Endothelial cell of umbilical vein (primary cell): ENCODE results near the gene P3H1. TPM values are rescaled to one million over a fixed set of nuclear protein-coding genes. Genes with fewer than 3 reads are reported as not detected.

Experiments used
- BruUV-seq: library from RNA; stranded (reverse); fragments of 400-500 nt; replicated peaks from 2 replicates; lab custom pipeline; 2021; lab: Mats Ljungman, UMichigan
- CTCF ChIA-PET: fragments of 300-600, 350-600 bp; sonication (Branson Sonifier 250); formaldehyde crosslinking; loops from one replicate; lab custom pipeline; 2021; ENCODE audit warnings: antibody characterized with exemption, inconsistent platforms; lab: Charles Lee
- POLR2A ChIA-PET: fragments of 300-600, 350-600 bp; sonication (Branson Sonifier 250); formaldehyde crosslinking; loops from one replicate; lab custom pipeline; 2021; ENCODE audit warnings: antibody characterized with exemption, inconsistent platforms; lab: Charles Lee
- DNase-seq: peaks from one replicate; pipeline ENCODE4 v3.0.0-alpha.2; 2011; ENCODE audit warnings: low read depth, low spot score
- FAIRE-seq: peaks from 2 replicates; lab custom pipeline; 2011; peaks lifted over from hg19 to GRCh38; lab: Jason Lieb, UNC
- H2AFZ ChIP-seq: 2 replicates; pipeline ENCODE4 v1.6.0; 2012; ENCODE audit warnings: low read depth, low read length, control low read depth, inconsistent platforms
- H3K27ac ChIP-seq: 2 replicates; pipeline ENCODE4 v1.5.1; 2011; ENCODE audit warnings: low read depth, mild to moderate bottlenecking, control low read depth, low read length, moderate library complexity; ENCODE audit not compliant: insufficient read depth
- H3K27me3 ChIP-seq, 2 experiments: 2 replicates each; pipeline versions ENCODE4 v1.6.0 to v1.6.1; 2011; ENCODE audit warnings: low read length in 2 of 2, mixed read lengths in 1 of 2; ENCODE audit not compliant: control insufficient read depth in 2 of 2, insufficient read depth in 2 of 2
- H3K36me3 ChIP-seq, 2 experiments: 2 replicates in 1 of 2; 3 replicates in 1 of 2; pipeline ENCODE4 v1.5.1; 2011; ENCODE audit warnings: low read length in 2 of 2, mild to moderate bottlenecking in 1 of 2, moderate library complexity in 1 of 2; ENCODE audit not compliant: control insufficient read depth in 2 of 2, insufficient read depth in 2 of 2; ENCODE audit errors: extremely low read depth in 1 of 2
- H3K4me1 ChIP-seq: 3 replicates; pipeline ENCODE4 v1.5.1; 2011; ENCODE audit warnings: mild to moderate bottlenecking, low read length; ENCODE audit not compliant: control insufficient read depth, insufficient read depth; ENCODE audit errors: extremely low read depth
- H3K4me2 ChIP-seq: 2 replicates; pipeline ENCODE4 v1.6.1; 2011; ENCODE audit warnings: low read length, control low read depth, mixed read lengths; ENCODE audit not compliant: insufficient read depth
- H3K4me3 ChIP-seq, 3 experiments: fragments of 200-600 bp in 1 of 3; sonication (generic), shearing (Covaris generic) in 1 of 3; replicated peaks in 1 of 3; 2 replicates each; pipeline ENCODE4 v1.5.1; 2011 to 2016; ENCODE audit warnings: control low read depth in 3 of 3, low read length in 3 of 3, mild to moderate bottlenecking in 2 of 3, inconsistent platforms in 1 of 3, low read depth in 1 of 3, moderate library complexity in 1 of 3; ENCODE audit not compliant: insufficient read depth in 1 of 3
- H3K79me2 ChIP-seq: 2 replicates; pipeline ENCODE4 v1.6.0; 2012; ENCODE audit warnings: low read length, inconsistent platforms; ENCODE audit not compliant: control insufficient read depth, insufficient read depth
- H3K9ac ChIP-seq: replicated peaks from 2 replicates; pipeline ENCODE3; 2011; ENCODE audit warnings: low read length, control low read depth; ENCODE audit not compliant: insufficient read depth; ENCODE audit errors: extremely low read depth
- H3K9me1 ChIP-seq: replicated peaks from 3 replicates; pipeline ENCODE4 v1.6.0; 2011; ENCODE audit warnings: mild to moderate bottlenecking, low read length; ENCODE audit not compliant: control insufficient read depth, insufficient read depth; ENCODE audit errors: extremely low read depth
- H3K9me3 ChIP-seq: replicated peaks from 2 replicates; pipeline ENCODE4 v1.5.1; 2012; ENCODE audit warnings: low read length, inconsistent platforms; ENCODE audit not compliant: control insufficient read depth, insufficient read depth
- H4K20me1 ChIP-seq: replicated peaks from 2 replicates; pipeline ENCODE3; 2011; ENCODE audit warnings: mild to moderate bottlenecking, low read length; ENCODE audit not compliant: control insufficient read depth, insufficient read depth; ENCODE audit errors: extremely low read depth
- CTCF ChIP-seq, 2 donors: IDR thresholded peaks; 1 replicate in 1 of 2; 2 replicates in 1 of 2; pipeline ENCODE4 v1.5.1; 2011; ENCODE audit warnings: low read length in 2 of 2, mild to moderate bottlenecking in 2 of 2, moderate library complexity in 2 of 2, control low read depth in 1 of 2, inconsistent platforms in 1 of 2, low read depth in 1 of 2; ENCODE audit not compliant: insufficient read depth in 1 of 2; ENCODE audit errors: extremely low read depth in 1 of 2
- EZH2 ChIP-seq: IDR thresholded peaks from 2 replicates; pipeline ENCODE4 v1.6.1; 2012; ENCODE audit warnings: borderline replicate concordance, low read depth, mild to moderate bottlenecking, moderate library complexity, low read length, inconsistent platforms; ENCODE audit not compliant: severe bottlenecking
- FOS ChIP-seq: IDR thresholded peaks from 2 replicates; pipeline ENCODE4 v1.6.1; 2011; ENCODE audit warnings: mild to moderate bottlenecking, low read length, moderate library complexity, borderline replicate concordance; ENCODE audit not compliant: insufficient read depth
- GATA2 ChIP-seq: IDR thresholded peaks from 2 replicates; pipeline ENCODE4 v1.7.0; 2011; ENCODE audit warnings: low read depth, mild to moderate bottlenecking, moderate library complexity, mixed read lengths, low read length; ENCODE audit not compliant: insufficient read length, insufficient read depth
- JUN ChIP-seq: IDR thresholded peaks from 2 replicates; pipeline ENCODE4 v1.6.1; 2011; ENCODE audit warnings: borderline replicate concordance, low read depth; ENCODE audit not compliant: insufficient read length, insufficient read depth
- MAX ChIP-seq: IDR thresholded peaks from 2 replicates; pipeline ENCODE4 v1.6.1; 2011; ENCODE audit not compliant: insufficient read depth, insufficient read length
- MYC ChIP-seq: IDR thresholded peaks from one replicate; pipeline ENCODE4 v1.6.1; 2011; ENCODE audit warnings: mild to moderate bottlenecking, low read depth, low read length
- POLR2A ChIP-seq: IDR thresholded peaks from 2 replicates; pipeline ENCODE4 v1.6.1; 2012; ENCODE audit warnings: low read depth, mild to moderate bottlenecking, control low read depth, low read length
- POLR2AphosphoS5 ChIP-seq: IDR thresholded peaks from 2 replicates; pipeline ENCODE4 v1.6.1; 2012; ENCODE audit warnings: low read depth, mild to moderate bottlenecking, control low read depth, low read length, moderate library complexity; ENCODE audit not compliant: insufficient read depth
- dilution Hi-C: fragments of 300-500 bp; cut with MboI; formaldehyde crosslinking; loops from one replicate; pipeline ENCODE4 v1.15.0; 2019; ENCODE audit warnings: low sequenced_read_pairs; ENCODE audit not compliant: extremely low pct_ligation_motif_present
- intact Hi-C: fragments of 100-400 bp; cut with micrococcal nuclease; formaldehyde crosslinking; loops from one replicate; pipeline ENCODE4 v1.10.0; 2022
- polyA plus RNA-seq, 4 experiments: library from polyadenylated mRNA; depleted of rRNA in 3 of 4; stranded (reverse) in 3 of 4; unstranded in 1 of 4; fragments of >200 nt; gene quantifications; 2 replicates each; pipeline versions ENCODE4 v1.2.1 to v1.2.3, GENCODE V29; 2011 to 2012; ENCODE audit warnings: missing spikeins in 1 of 4
- total RNA-seq: library from RNA; stranded (reverse); gene quantifications from 2 replicates; pipeline ENCODE4 v1.2.3, GENCODE V29; 2021

Gene P3H1
- total and polyA plus RNA-seq, 2 donors (not counting 3 experiments of a cell fraction or from before 2014, with no cell fraction given) = 136 to 194 TPM

GRCh38 chr1:42740851-42741580 is 25.8 kb downstream of the P3H1 start:
- no TSS peak for BruUV-seq
- H3K9ac ChIP-seq = no peak overlapping the region
- no peaks in the 10 kb centered on the region for H3K4me1 ChIP-seq
- dilution Hi-C loops (no loop called here), intact Hi-C loops (no loop called here)
- H3K79me2 ChIP-seq = no peaks in the 10 kb centered on the region
- H3K9me1 ChIP-seq = no peaks in the 10 kb centered on the region
- H3K36me3 ChIP-seq = peaks cover 0 to 3% of the 10 kb centered on the region in 2 experiments
- POLR2A ChIA-PET = no interaction called here
- CTCF ChIA-PET = interaction anchor here (0.9 kb wide), 1 partner anchor 163 kb away, joined by 4 read pairs; no protein-coding TSS in a partner anchor
- H3K4me2 ChIP-seq = no peak overlapping the region
- TF ChIP-seq MAX = no peak
- no peak for TF ChIP-seq GATA2
- no peak for TF ChIP-seq POLR2AphosphoS5
- no peak for TF ChIP-seq POLR2A
- no peak overlapping the region for H2AFZ ChIP-seq
- DNase-seq = no peak
- no peaks in the 10 kb centered on the region for H4K20me1 ChIP-seq
- no peaks in the 10 kb centered on the region for H3K9me3 ChIP-seq
- FAIRE-seq = no peak
- no peak overlapping the region for H3K4me3 ChIP-seq
- H3K27me3 ChIP-seq = no peaks in the 10 kb centered on the region
- no peak overlapping the region for H3K27ac ChIP-seq

GRCh38 chr1:42739753-42740700 is 26.8 kb downstream of the P3H1 start, which contains the start of gene CLDN19:
TSS of gene CLDN19 (minus strand) at chr1:42740236. CDS start at chr1:42740063, 173 bp downstream.
- H3K27me3 ChIP-seq = no peaks in the 10 kb centered on the region
- no peaks in the 10 kb centered on the region for H3K79me2 ChIP-seq
- no peak for TF ChIP-seq POLR2A
- TF ChIP-seq FOS = no peak
- no peak for TF ChIP-seq POLR2AphosphoS5
- TF ChIP-seq MYC = no peak
- TF ChIP-seq EZH2 = no peak
- no peak for TF ChIP-seq JUN
- no peak for TF ChIP-seq CTCF (IDR thresholded peaks at IDR 0.05; ENCODE audit: extremely low read depth in 1 of 2, insufficient read depth in 1 of 2, low read depth in 1 of 2, low read length in 2 of 2)
- no peak for TF ChIP-seq MAX
- no peak for TF ChIP-seq GATA2
- POLR2A ChIA-PET = no interaction called here
- no peak for FAIRE-seq
- CTCF ChIA-PET = interaction anchor here (0.9 to 3.4 kb wide), 4 partner anchors 9 to 163 kb away, joined by 3 to 12 read pairs (median 4); no protein-coding TSS in a partner anchor
- intact Hi-C loops = no loop called here
- BruUV-seq = no TSS peak
- H3K9me1 ChIP-seq = no peaks in the 10 kb centered on the region
- H3K27ac ChIP-seq = no peak within 1 kb of the TSS
- dilution Hi-C loops = no loop called here
- H4K20me1 ChIP-seq = no peaks in the 10 kb centered on the region
- no peak within 1 kb of the TSS for H3K9ac ChIP-seq
- H2AFZ ChIP-seq = no peak within 1 kb of the TSS
- no peaks in the 10 kb centered on the region for H3K9me3 ChIP-seq
- DNase-seq = no peak
- no peak within 1 kb of the TSS for H3K4me2 ChIP-seq
- H3K4me1 ChIP-seq = no peaks in the 10 kb centered on the region
- no peaks in the 10 kb centered on the region for H3K36me3 ChIP-seq
- H3K4me3 ChIP-seq = no peak within 1 kb of the TSS
